SIG-M5 (cell line): ENCODE measurements around the gene STK40.

Source experiments
- DNase-seq: peaks from one replicate; lab custom pipeline; 2025; lab: John Stamatoyannopoulos, UW

The STK40 gene, protein sequence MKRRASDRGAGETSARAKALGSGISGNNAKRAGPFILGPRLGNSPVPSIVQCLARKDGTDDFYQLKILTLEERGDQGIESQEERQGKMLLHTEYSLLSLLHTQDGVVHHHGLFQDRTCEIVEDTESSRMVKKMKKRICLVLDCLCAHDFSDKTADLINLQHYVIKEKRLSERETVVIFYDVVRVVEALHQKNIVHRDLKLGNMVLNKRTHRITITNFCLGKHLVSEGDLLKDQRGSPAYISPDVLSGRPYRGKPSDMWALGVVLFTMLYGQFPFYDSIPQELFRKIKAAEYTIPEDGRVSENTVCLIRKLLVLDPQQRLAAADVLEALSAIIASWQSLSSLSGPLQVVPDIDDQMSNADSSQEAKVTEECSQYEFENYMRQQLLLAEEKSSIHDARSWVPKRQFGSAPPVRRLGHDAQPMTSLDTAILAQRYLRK

DNA sequence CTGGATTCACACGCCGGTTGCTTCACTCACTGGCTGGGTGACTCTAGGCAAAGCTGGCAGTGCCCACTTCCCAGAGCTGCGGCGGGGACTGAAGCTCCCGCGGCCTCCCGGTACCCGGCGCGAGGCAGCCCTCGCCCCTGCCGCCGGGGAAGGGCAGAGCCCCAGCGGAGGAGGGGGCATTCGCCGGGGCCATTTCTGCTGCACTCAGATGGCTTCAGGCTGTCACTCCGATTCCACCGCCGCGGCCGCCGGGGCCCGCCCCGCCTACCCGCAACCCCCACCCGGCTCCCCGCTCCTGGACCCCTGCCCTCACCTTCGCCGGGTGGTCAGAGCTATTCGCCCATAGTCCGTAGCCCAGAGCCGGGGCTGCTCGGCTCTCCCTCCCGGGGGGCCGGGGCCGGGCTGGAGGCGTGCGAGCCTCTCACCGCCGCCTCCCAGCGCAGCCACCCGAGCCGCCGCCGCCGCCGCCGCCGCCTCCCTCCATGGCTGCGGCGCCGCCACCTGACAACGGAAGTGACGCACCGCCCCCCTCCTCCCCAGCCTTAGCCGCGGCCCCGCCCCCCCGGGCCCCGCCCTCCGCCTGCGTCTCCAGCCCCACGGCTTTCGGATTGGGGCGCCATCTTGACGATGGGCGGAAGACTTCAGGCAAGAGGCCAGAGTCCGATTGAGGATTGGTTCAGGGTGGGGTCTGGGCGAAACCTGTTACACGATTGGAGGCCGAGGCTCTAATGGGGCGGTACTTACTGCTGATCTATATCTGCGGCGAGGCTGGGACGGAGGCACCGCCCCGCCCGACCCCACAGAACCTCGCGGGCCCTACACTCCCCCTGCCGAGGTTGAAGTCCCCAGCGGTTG, at the start of gene STK40:
Gene STK40 (minus strand): TSS at position 515 of the 855 bp plus-strand sequence. CDS start 24,592 bp downstream, outside the sequence.
- DNase-seq, result peak; percentile 95

DNA sequence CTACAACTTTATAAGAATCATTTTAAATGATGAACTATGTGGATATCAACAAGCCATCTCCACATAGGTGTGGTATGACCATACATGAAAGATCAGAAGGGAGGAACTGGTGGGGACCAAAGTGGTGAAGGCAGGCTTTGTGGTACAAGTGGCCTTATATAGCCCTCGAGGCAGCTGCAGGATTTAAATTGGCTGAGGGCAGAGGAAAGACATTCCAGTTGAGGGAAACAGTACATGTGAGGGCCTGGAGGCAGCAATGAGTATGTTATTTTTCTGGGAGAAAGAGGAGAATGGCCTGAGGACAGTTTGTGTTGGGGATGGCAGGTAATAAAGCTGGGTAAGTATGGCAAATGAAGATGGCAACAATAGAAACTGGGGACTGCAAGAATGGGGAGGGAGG, 47.4 kb upstream of the STK40 start:
- DNase-seq, result no peak

DNA sequence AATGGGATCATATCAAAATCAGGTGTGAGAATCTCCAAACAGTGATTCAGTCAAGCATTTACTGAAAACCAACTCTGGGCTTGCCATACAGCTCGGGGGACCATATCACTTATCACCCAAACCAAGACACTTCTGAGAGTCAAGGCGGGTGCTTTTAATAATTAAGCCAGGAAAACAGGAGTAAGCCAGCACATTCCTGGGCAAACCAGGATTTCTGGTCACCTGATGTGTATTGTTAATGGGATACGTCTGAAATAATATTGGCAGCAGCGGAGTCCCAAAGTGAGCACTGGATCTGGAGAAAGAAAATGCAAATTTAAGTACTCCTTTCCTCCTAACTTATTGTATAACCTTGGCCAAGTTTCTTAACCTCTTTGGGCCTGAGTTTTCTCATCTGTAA, 46.9 kb upstream of the STK40 start:
- DNase-seq, result no peak

DNA sequence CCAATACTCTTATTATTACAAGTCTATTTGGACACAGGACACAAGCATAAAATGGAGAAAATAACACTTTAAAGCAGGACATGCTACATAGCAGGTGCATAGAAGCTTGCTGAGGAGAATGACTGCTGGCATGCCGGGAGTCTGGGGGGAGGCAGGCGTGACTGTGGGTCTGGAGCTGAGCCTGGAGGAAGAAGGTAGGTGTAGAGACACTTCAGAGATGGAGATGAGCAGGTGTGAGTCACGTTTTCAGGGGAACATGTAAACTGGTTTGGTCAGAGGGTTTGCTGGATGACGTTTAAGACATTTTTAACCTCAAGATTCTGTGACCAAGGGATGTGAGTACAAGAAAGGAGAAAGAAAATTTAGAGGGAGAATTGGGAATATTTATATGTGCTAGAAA, 40.1 kb upstream of the STK40 start:
- DNase-seq, result no peak

DNA sequence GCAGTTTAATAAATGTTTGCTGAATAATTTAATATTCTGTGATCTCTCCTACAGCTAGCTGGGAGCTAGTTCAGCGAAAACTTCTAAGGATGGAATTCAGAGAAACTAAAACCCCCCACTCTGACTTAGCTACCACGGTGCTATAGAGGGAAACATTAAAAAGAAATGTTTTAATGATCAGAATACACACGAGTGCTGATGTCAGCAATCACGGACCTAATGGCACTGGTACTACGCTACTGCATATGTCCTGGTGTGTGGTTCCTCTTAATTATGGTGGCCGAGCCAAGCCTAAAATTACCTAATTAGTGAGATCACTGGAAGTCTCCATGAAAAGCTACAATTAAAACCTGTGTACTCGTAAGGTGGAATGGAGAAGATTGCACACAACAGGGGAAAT, 35.9 kb upstream of the STK40 start:
- no peak for DNase-seq

DNA sequence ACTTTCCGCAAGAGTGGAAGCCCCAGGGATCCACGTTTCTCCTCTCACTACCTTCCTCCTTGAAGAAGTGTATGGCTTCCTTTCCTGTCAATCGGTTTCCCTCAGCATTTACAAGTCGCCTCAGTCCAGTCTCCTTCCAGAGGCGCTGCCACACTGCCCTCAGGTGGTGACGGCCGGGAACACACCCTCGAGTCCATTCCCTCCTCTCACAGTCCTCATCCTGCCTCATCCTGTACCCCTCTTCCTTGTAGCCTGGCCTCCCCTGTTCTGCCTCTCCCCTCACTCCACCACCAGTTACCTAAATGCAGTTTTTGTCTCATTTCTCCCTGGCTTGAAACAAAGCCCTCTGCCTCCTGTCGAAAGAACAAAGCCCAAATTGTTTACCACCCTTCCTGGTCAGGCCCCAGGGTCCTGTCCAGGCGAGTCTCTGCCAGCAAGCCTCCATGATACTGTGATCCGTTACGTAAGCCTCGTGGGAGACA, 35.2 kb upstream of the STK40 start:
- no peak for DNase-seq

DNA sequence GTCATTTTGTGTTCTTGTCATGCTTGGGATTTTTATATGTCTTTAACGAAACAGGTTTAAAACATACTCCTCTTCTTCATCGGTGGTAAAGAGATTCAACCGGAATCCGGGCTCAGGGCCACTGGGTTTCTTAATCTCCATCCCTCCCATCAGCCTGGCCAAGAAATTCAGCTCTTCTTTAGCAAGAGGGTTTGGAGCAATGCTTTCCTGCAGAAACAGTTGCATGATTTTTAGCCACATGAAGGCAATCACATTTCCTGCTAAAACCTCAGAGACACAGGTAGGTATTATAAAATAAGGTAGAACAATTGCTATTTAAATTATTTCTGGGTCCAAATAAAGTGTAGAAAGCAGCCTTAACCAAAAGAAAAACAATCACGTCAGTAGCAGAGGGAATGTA, 34.7 kb upstream of the STK40 start:
- DNase-seq, result no peak

DNA sequence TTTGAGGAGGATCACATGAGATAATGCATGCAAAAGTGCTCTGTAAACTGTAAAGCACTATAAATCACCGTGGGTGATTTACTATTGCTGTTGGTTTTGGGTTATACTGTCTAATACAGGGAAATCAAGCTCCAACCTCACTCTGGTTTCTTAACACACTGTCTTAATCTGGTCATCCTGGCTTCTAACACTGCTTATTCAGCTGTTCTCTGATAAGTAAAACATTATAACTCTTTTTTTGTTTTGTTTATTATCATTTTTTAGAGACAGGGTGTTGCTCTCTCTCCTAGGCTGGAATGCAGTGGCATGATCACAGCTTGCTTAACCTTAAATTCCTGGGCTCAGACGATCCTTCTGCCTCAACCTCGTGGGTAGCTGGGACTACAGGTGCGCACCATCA, 33.8 kb upstream of the STK40 start:
- DNase-seq, result no peak

DNA sequence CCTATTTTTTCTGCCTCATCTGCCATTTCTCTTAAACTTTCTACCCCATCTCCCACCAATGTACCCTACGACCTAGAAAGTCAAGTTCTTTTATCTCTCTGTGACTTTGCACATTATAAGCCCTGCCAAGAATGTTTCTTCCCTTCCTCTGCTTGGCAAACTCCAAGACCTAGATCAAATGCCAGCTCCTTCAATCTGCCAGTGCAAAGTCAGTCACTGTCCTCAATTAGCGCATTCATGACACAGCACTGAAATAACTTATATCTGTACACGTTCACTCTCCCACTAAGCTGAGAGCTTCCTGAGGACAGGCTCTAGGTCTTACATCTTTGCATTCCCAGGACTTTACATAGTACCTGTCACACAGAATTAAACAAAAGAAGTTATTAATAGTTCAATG, 33.4 kb upstream of the STK40 start:
- DNase-seq, result no peak

DNA sequence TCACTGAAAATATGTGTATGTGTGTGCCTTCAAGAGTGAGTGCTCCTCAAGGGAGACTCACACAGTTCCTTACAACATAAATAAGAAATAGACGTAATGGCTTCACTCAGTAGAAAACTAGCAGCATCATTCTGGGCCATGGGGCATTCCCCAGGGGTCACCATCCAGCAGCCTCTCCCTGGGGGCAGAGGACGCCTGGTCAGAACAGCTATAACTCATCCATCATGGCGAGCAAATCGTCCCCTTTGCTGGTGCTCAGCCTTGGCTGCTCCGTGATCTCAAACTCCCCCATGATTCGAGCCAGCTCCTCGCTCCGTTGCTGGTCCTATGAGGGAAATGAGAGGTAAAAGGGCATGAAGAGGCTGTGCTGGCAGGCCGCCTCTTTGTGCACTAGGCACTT, 32.2 kb upstream of the STK40 start:
- no peak for DNase-seq

DNA sequence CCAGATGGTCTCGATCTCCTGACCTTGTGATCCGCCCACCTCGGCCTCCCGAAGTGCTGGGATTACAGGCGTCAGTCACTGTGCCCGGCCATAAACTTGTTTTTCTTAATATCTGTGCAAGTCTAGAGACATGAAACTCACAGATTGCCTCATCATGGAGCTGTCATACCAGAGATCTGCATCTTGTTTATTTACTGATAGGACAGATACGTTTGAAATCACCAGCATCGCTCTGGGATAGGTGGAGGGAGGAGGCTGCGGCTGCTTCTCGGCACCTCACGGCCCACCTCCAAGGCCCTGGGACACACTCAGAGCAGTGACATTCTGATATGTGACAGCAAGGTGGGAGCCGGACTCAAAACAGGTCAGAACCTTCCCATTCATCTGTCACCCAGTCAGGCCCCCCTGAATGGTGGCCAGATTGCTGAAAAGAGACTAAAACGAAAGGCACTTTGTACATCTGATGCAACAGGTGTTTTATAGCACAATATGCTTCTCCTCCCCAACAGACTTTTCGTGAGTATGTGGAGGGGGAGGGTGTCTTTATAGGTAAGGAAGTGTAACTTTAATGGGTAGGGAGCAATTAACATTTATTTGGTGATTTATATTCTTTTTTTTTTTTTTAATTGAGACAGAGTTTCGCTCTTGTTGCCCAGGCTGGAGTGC, 30.1 kb upstream of the STK40 start:
- DNase-seq, result no peak

DNA sequence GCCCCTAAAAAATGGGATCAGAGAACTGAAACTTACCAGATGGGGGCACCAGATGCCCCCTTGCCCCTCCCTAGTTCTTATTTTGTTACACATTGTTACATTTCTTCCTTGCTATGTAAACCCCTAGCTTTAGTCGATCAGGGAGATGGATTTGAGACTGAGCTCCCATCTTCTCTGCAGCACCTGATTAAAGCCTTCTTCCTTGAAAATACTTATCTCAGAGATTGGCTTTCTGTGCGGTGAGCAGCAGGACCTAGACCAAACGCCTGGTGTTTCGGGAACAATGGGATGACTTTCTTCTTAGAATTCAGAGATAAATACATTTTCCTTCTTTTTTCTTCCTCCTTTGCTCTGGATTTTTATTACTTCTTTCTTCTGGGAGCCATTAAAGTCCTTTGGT, 28.7 kb upstream of the STK40 start:
- DNase-seq, result no peak

DNA sequence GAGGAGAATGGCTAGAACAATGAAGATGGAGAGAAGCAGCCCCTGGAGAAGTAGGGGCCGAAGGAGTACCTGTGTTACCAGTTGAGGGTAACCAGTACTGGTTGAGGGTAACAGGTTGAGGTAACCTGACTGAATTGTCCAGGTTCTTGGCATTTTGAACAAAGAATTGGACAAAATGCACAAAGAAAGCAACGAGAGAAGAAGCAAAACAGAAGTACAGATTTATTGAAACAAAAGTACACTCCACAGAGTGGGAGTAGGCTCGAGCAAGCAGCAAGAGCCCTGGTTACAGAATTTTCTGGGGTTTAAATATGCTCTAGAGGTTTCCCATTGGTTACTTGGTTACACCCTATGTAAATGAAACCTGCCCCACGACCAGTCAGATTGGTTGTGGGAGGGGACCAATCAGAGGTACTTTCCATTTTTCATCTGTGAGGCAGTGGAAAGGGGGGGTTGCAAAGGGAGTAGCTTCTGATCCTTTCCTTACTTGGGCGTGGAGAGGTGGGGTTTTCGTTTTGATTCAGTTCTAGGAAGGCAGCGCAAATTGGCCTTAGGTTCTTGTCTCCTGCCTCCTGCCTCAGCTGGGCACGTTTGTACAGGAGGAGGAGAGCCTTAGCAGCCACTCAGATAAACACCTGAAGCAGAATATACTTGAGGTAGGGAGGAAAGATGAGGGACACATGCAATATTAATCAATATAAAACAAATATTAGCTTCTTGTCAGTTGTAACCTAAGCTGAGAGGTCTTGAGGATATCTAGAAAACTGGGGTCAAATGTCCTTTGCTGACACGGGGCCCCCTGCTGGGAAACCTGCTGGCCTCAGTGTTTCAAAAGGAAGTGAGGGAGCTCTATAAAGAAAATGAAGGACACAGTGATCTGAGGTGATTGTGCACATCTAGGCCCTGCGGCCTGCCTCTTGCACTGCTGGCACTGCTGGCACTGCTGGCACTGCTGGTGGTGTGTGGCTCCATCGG, 26.2 kb upstream of the STK40 start:
- DNase-seq, result no peak

DNA sequence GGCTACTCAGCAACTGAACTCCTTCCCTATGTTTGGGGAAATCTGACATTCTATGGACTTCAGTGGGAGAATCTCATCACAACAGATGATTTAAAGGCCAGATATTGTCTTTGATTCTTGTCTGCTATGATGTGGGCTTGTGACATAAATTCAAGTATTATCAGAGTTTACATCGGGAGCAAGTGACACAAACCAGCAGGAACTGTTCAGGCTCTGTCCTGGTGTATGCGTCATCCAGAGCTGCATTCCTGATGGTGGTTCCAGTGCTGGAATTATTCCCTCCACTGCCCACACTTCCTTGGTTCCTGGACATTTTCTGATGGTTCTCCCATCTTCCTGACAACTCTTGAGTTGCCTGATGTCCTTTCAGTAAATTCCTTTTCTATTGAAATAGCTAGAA, 22.8 kb upstream of the STK40 start:
- DNase-seq, result no peak

DNA sequence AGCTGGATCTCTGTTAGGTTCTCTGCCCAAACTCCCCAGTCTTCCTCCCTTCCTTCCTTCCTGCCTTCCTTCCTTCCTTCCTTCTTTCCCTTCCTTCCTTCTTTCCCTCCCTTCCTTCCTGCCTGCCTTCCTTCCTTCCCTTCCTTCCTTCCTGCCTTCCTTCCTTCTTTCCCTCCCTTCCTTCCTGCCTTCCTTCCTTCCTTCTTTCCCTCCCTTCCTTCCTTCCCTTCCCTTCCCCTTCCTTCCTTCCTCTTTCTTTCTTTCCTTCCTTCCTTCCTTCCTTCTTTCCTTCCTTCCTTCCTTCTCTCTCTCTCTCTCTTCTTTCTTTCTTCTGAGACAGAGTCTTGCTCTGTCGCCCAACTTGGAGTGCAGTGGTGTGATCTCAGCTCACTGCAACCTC, 20.7 kb upstream of the STK40 start:
- DNase-seq, result no peak

DNA sequence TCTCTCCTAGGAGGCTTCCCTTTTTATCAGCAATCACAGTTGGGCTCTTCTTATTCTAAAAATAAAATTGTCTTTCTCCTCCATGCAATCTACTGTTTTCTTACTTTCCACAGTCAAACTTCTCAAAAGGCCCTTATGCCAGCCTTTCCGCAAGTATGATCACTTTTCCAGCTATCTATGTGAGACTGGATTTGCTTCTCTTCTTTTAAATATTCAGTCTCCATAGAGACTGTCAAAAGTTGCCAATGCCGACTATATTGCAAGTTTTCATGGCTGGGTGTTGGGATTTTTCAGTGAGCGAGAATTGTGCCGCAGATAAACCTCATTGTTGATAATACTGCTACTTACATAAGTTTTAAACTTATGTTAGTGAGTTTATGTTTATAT, 16.8 kb upstream of the STK40 start:
- DNase-seq, result no peak

DNA sequence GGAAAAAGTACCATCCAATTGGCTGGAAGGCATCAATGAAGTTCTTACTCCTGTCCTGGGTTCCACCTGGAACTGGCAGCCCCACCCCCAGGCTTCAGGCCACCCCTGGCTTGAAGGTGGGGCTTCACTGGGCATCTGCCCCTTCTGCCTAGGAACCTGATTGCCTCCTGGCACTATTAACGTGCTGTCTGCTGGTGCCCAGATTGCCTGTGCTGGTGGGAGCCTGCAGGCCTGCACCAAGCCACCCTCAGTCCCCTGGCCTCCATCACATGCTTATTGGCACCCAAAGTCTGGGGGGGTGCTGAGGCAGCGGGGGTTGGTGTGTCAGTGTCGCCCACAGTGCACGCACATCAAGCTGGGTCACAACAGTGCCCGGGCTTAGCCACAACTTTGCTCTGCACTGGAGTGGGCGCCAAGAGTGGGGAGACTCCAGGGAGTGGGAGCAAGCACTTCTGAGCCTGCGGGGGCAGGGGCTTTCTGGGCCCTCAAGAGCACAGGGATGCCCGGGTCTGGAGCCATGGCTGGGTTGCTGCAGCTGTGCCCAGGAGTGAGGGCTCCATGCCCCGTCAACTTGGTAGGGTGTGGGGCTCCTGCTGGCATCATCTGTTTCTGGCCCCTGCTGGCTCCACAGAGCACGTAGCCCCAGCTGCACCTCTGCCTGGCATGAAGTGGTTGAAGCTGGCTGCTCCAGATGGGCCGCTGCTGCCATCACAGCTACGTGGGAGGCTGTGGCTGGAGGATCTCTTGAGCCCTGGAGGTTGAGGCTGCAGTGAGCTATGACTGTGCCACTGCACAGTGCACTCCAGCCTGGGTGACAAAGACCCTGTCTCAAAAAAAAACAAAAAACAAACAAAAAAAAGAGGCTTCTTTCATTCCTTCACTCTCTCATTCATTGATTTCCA, 16.1 kb upstream of the STK40 start:
- DNase-seq, result no peak

DNA sequence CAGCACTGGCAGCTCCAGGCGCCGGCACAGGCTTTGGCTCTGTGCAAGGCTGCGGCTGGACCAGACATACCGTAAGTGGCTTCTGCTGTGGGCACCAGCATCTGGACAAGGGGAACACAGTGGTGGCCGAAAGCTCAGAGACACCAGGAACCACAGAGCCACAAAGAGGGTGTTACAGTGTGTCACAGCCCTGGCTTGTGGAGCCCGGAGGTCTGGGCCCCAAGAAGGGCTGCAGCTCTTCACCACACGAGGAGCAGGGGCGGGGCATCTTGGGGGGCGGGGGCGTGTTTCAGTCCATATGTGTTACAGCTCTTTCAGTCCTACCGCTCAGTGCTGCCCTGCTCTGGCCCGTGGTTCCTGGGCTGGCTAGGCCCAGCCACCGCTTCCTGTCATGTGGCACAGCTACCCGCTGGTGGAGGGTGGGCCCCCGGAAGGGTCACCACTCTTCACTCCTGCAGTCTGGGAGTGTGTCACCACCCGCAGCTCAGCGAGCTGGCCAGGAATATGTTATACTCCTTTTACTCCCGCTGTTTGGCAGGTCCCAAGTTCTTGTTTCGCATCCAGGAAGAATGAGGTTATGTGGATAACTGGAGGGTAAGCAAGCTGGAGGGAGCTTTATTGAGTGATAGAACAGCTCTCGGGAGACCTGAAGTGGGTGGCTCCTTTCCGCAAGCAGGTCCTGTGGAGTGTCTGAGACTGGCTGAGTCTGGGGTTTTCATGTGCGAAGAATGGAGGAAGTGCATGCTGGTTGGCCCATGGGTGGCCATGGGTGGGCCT, 15.3 kb upstream of the STK40 start:
- DNase-seq, result no peak

DNA sequence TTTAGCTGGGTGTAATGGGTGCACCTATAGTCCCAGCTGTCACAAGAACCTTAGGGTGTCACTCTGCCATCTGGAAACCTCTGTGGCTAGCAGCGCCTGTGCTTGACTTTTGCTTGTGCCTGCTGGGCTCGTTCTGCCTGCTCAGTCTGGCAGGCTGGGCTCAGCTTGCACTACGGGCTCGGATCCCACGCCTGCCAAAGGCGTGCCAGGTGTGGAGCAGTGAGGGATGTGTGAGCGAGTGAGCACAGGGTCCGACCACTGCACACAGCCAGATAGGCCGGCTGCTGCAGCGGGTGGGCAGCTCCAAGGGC, 14.7 kb upstream of the STK40 start:
- DNase-seq, result no peak
